Esophagus squamous epithelium (tissue), 5 donors: Measurements from ENCODE around the gene MPST. TPM values are rescaled to one million over a fixed set of nuclear protein-coding genes. Genes with fewer than 3 reads are reported as not detected.

Source experiments
- DNase-seq: peaks from one replicate; lab custom pipeline; 2025; lab: John Stamatoyannopoulos, UW
- H3K27ac ChIP-seq, 4 donors: fragments of 200-600 bp; sonication (generic); one replicate each; pipeline ENCODE4 v1.5.1; 2016 to 2019; ENCODE audit warnings: mild to moderate bottlenecking in 1 of 4
- H3K27me3 ChIP-seq, 4 donors: fragments of 200-600 bp; sonication (generic); 1 replicate in 3 of 4; 2 replicates in 1 of 4; pipeline versions ENCODE4 v1.5.1 to v1.6.0; 2017 to 2021; ENCODE audit warnings: antibody characterized with exemption in 1 of 4
- H3K36me3 ChIP-seq, 3 donors: fragments of 200-600 bp; sonication (generic); one replicate each; pipeline ENCODE4 v1.5.1; 2016 to 2019
- H3K4me1 ChIP-seq, 3 donors: fragments of 200-600 bp; sonication (generic); one replicate each; pipeline ENCODE4 v1.5.1; 2017 to 2019
- H3K4me3 ChIP-seq, 4 donors: fragments of 200-600 bp; sonication (generic); 1 replicate in 3 of 4; 2 replicates in 1 of 4; pipeline ENCODE4 v1.5.1; 2016 to 2019; ENCODE audit warnings: mild to moderate bottlenecking in 2 of 4, moderate library complexity in 1 of 4
- H3K9me3 ChIP-seq, 3 donors: fragments of 200-600 bp; sonication (generic); one replicate each; pipeline ENCODE4 v1.5.1; 2016 to 2019
- POLR2A ChIP-seq, 4 donors: fragments of 450-650 bp; IDR thresholded peaks; one replicate each; pipeline ENCODE4 v1.6.1; 2017; ENCODE audit warnings: antibody characterized with exemption in 4 of 4, mild to moderate bottlenecking in 4 of 4, moderate library complexity in 3 of 4
- WGBS, 2 donors: methylation state at CpG; one replicate each; pipeline ENCODE4 v1.1.5; 2018; 5-methylcytosine and 5-hydroxymethylcytosine counted together
- intact Hi-C: fragments of 100-400 bp; cut with DNase I; formaldehyde crosslinking; loops from one replicate; pipeline ENCODE4 v1.15.0; 2022
- total RNA-seq, 4 donors: library from RNA; depleted of rRNA; stranded (reverse); fragments of >200 nt; gene quantifications; one replicate each; pipeline ENCODE4 v1.1.0, GENCODE V29; 2016
- TF ChIP-seq, protein P1 (sequence below), 6 experiments: fragments of 450-650 bp in 4 of 6; fragments of 200-600 bp in 2 of 6; sonication (generic) in 2 of 6; IDR thresholded peaks; one replicate each; pipeline ENCODE4 v1.5.1; 2016 to 2019; ENCODE audit warnings: antibody characterized with exemption in 6 of 6, mild to moderate bottlenecking in 4 of 6, moderate library complexity in 4 of 6
- donor health status: DM: yes; HTN: yes; CAD: no.

MPST gene
- total RNA-seq, 4 donors from 2014 or later, result 88.4 to 160 (median 132) TPM

DNA sequence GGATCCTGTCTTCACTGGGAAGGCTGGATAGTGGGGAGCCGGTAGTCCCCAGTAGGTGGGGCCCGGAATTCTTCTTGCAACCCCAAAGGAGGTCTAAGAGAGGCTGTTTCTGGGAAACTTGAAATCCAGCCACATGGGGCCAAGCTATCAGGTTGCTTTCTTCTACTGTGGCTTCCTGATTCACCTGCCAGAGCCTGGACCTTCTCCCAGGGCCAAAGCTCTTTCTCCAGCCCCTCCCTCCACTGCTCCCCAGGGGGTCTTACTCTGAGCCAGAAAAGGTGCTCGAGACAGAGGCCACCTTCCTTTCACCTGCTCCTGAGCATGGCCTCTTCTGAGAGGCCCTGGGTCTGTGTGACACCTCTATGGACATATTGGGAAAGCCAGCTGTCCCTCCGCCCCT, 9.4 kb upstream of the MPST start:
- Histone ChIP-seq H3K4me1 (peaks cover 0 to 41% (median 14%) of the 10 kb centered on the region in 3 donors), H3K9me3 (no peaks in the 10 kb centered on the region), H3K36me3 (no peaks in the 10 kb centered on the region), H3K27ac (no peak overlapping the region), H3K4me3 (no peak overlapping the region), H3K27me3 (no peaks in the 10 kb centered on the region)
- TF ChIP-seq, protein P1, sequence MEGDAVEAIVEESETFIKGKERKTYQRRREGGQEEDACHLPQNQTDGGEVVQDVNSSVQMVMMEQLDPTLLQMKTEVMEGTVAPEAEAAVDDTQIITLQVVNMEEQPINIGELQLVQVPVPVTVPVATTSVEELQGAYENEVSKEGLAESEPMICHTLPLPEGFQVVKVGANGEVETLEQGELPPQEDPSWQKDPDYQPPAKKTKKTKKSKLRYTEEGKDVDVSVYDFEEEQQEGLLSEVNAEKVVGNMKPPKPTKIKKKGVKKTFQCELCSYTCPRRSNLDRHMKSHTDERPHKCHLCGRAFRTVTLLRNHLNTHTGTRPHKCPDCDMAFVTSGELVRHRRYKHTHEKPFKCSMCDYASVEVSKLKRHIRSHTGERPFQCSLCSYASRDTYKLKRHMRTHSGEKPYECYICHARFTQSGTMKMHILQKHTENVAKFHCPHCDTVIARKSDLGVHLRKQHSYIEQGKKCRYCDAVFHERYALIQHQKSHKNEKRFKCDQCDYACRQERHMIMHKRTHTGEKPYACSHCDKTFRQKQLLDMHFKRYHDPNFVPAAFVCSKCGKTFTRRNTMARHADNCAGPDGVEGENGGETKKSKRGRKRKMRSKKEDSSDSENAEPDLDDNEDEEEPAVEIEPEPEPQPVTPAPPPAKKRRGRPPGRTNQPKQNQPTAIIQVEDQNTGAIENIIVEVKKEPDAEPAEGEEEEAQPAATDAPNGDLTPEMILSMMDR (IDR thresholded peaks at IDR 0.05), result no peak
- 80 to 83% methylated on average over 1 to 4 of the region's 4 CpGs for WGBS, 2 donors
- intact Hi-C loops, result no loop called here
- DNase-seq, result no peak

DNA sequence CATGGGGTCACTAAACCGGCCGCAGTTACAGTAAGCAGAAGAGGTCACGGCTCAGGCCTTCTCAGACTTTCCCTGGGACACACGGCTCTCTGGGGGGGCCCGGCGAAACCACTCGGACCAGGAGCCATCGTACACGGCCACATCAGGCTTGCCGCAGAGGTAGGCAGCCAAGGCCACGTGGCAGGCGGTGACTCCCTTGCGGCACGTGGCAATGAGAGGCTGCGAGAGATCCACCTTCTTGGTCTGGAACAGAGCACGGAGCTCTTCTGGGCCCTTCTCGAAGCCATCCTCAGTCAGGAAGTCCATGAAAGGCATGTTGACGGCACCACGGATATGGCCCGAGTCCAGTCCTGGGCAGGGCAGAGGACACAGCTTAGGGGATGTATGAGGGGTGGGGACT, 8.6 kb upstream of the MPST start:
- no peak overlapping the region for H3K4me3 ChIP-seq
- H3K36me3 ChIP-seq, result no peaks in the 10 kb centered on the region
- intact Hi-C loops, result no loop called here
- no peaks in the 10 kb centered on the region for H3K9me3 ChIP-seq
- 85 to 91% methylated on average over 4 of the region's 20 CpGs for WGBS, 2 donors
- H3K4me1 ChIP-seq, result peaks cover 0 to 48% (median 18%) of the 10 kb centered on the region in 3 donors
- H3K27me3 ChIP-seq, result no peaks in the 10 kb centered on the region
- no peak for DNase-seq
- TF ChIP-seq, protein P1 (IDR thresholded peaks at IDR 0.05), result no peak
- no peak for TF ChIP-seq POLR2A (IDR thresholded peaks at IDR 0.05)
- H3K27ac ChIP-seq, result no peak overlapping the region

DNA sequence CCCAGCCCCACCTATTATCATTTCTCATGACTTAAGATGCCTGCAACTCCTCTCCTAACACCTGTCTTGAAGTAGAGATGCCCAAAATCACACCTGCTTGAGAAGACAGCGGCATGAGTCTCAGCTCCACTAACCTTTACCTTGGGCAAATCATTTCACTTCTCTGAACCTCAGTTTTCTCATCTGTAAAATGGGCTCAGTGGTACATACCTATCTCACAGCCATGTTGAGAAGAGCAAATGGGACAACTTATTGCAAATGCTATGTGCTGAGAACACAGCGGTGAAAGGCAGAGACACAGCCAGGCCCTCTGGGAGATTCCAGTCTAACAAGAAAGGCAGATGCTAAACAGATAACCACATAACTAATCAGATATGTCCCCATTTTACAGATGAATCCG, 8.1 kb upstream of the MPST start:
- no peaks in the 10 kb centered on the region for H3K27me3 ChIP-seq
- intact Hi-C loops, result no loop called here
- DNase-seq, result no peak
- no peak overlapping the region for H3K4me3 ChIP-seq
- no peak for TF ChIP-seq POLR2A (IDR thresholded peaks at IDR 0.05)
- TF ChIP-seq, protein P1 (IDR thresholded peaks at IDR 0.05), result no peak
- peaks cover 3 to 53% (median 19%) of the 10 kb centered on the region in 3 donors for H3K4me1 ChIP-seq
- no peak overlapping the region for H3K27ac ChIP-seq
- no peaks in the 10 kb centered on the region for H3K9me3 ChIP-seq
- WGBS, 2 donors, result 89 to 100% methylated on average over 3 of the region's 3 CpGs
- H3K36me3 ChIP-seq, result peaks cover 0 to 4% (median 0%) of the 10 kb centered on the region in 3 donors

DNA sequence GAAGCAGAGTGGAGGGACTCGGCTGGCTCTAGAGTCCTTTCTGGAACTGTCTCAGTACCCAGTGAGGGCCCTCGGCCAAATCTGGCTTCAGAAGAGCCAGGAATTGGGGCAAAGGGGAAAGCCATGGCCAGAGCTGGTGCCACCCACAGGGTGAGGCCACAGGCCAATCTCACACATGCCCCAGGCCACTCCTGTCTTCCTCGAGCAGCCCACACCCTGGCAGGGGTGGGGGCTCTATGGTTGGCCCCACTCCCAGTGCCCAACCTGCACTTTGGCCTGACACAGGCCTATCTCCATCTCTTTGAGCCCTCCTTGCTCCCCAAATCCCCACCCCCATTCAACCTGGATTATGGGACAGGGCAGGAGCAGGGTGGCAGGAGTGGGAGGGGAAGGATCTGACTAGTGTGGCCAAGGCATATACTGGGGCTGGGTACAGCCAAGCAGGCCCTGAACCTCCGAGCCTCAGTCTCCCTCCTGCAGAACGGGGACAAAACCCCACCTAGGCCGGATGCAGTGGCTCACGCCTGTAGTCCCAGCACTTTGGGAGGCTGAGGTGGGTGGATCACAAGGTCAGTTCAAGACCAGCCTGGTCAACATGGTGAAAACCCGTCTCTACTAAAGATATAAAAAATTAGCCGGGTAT, 7.2 kb upstream of the MPST start:
- H3K27ac ChIP-seq, result peak overlapping the region in 3 of 4 donors; percentile 44 to 96 (median 51)

DNA sequence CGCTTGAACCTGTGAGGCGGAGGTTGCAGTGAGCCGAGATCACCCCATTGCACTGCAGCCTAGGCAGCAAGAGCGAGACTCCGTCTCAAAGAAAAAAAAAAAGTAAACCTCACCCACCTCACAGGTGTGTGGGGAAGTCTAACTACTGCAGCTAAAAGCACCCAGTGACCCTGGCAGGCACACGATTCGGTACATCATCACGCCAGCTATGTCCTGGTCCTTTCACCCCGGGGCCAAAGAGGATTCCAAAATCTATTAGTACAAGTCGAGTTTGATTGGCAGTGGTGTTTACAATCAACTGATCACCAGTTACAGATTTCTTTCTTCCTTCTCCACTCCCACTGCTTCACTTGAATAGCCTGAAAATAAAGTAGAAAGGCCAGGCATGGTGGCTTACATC, 6.6 kb upstream of the MPST start:
- Histone ChIP-seq H3K4me1 (peaks cover 16 to 64% (median 33%) of the 10 kb centered on the region in 3 donors), H3K27ac (peak overlapping the region in 2 of 4 donors; percentile 51 to 96), H3K9me3 (no peaks in the 10 kb centered on the region), H3K4me3 (no peak overlapping the region), H3K27me3 (no peaks in the 10 kb centered on the region), H3K36me3 (peaks cover 0 to 19% (median 0%) of the 10 kb centered on the region in 3 donors)
- DNase-seq, result no peak
- intact Hi-C loops, result no loop called here
- WGBS, 2 donors, result 72 to 82% methylated on average over 9 to 10 of the region's 10 CpGs
- TF ChIP-seq POLR2A (IDR thresholded peaks at IDR 0.05), result no peak
- TF ChIP-seq, protein P1 (IDR thresholded peaks at IDR 0.05), result no peak

More for the DNA sequence above, 7.2 kb upstream of the MPST start:
- no peaks in the 10 kb centered on the region for H3K9me3 ChIP-seq
- H3K4me3 ChIP-seq, result no peak overlapping the region
- intact Hi-C loops, result no loop called here
- TF ChIP-seq POLR2A (IDR thresholded peaks at IDR 0.05), result no peak
- TF ChIP-seq, protein P1 (IDR thresholded peaks at IDR 0.05), result no peak
- H3K36me3 ChIP-seq, result peaks cover 0 to 13% (median 0%) of the 10 kb centered on the region in 3 donors
- no peak for DNase-seq
- H3K4me1 ChIP-seq, result peaks cover 12 to 62% (median 28%) of the 10 kb centered on the region in 3 donors
- H3K27me3 ChIP-seq, result no peaks in the 10 kb centered on the region
- WGBS, 2 donors, result 80 to 88% methylated on average over 3 to 4 of the region's 9 CpGs
